Activated naive CD8-positive, alpha-beta T cell (primary cell): ENCODE measurements around the gene HIPK2.

Source experiments
- H3K27ac Mint-ChIP-seq: one replicate; pipeline ENCODE4 v1.8.0; 2021; ENCODE audit warnings: mixed read lengths
- H3K27me3 Mint-ChIP-seq: one replicate; pipeline ENCODE4 v1.8.0; 2021; ENCODE audit warnings: mixed read lengths
- H3K36me3 Mint-ChIP-seq: one replicate; pipeline ENCODE4 v1.8.0; 2021; ENCODE audit warnings: mixed read lengths
- H3K4me1 Mint-ChIP-seq: one replicate; pipeline ENCODE4 v1.8.0; 2021; ENCODE audit warnings: low read depth, mixed read lengths
- H3K4me3 Mint-ChIP-seq: one replicate; pipeline ENCODE4 v1.8.0; 2021; ENCODE audit warnings: mild to moderate bottlenecking, mixed read lengths
- H3K9me3 Mint-ChIP-seq: one replicate; pipeline ENCODE4 v1.8.0; 2021; ENCODE audit warnings: low read depth, mixed read lengths

HIPK2 gene

GRCh38 chr7:139666501-139666900 is 111.3 kb downstream of the HIPK2 start:
- Mint-ChIP-seq H3K36me3 (peaks cover 3% of the 10 kb centered on the region), H3K4me1 (peaks cover 35% of the 10 kb centered on the region), H3K27ac (no peak overlapping the region), H3K9me3 (no peaks in the 10 kb centered on the region), H3K27me3 (no peaks in the 10 kb centered on the region), H3K4me3 (no peak overlapping the region)

- Mint-ChIP-seq H3K36me3 (peaks cover 6% of the 10 kb centered on the region), H3K4me3 (no peak overlapping the region), H3K27ac (no peak overlapping the region), H3K9me3 (no peaks in the 10 kb centered on the region), H3K4me1 (peaks cover 32% of the 10 kb centered on the region), H3K27me3 (no peaks in the 10 kb centered on the region)
Measured at GRCh38 chr7:139664434-139664833, 113.4 kb downstream of the HIPK2 start.

- no peak overlapping the region for H3K4me3 Mint-ChIP-seq
- peaks cover 6% of the 10 kb centered on the region for H3K36me3 Mint-ChIP-seq
- peaks cover 25% of the 10 kb centered on the region for H3K4me1 Mint-ChIP-seq
- no peaks in the 10 kb centered on the region for H3K27me3 Mint-ChIP-seq
- no peaks in the 10 kb centered on the region for H3K9me3 Mint-ChIP-seq
- no peak overlapping the region for H3K27ac Mint-ChIP-seq
Measured at GRCh38 chr7:139663608-139664177, 114.1 kb downstream of the HIPK2 start.

- Mint-ChIP-seq H3K4me1 (peaks cover 27% of the 10 kb centered on the region), H3K27ac (no peak overlapping the region), H3K9me3 (no peaks in the 10 kb centered on the region), H3K4me3 (no peak overlapping the region), H3K36me3 (peaks cover 7% of the 10 kb centered on the region), H3K27me3 (no peaks in the 10 kb centered on the region)
Measured at GRCh38 chr7:139661903-139662302, 115.9 kb downstream of the HIPK2 start.

- H3K9me3 Mint-ChIP-seq, result no peaks in the 10 kb centered on the region
- H3K4me1 Mint-ChIP-seq, result peaks cover 27% of the 10 kb centered on the region
- H3K4me3 Mint-ChIP-seq, result no peak overlapping the region
Measured at GRCh38 chr7:139661043-139661440, 116.8 kb downstream of the HIPK2 start.

GRCh38 chr7:139660317-139661042 is 117.3 kb downstream of the HIPK2 start:
- no peaks in the 10 kb centered on the region for H3K27me3 Mint-ChIP-seq
- H3K36me3 Mint-ChIP-seq, result peaks cover 15% of the 10 kb centered on the region
- H3K4me1 Mint-ChIP-seq, result peaks cover 27% of the 10 kb centered on the region
- H3K9me3 Mint-ChIP-seq, result no peaks in the 10 kb centered on the region
- H3K4me3 Mint-ChIP-seq, result no peak overlapping the region
- H3K27ac Mint-ChIP-seq, result no peak overlapping the region

More at GRCh38 chr7:139661043-139661440, 116.8 kb downstream of the HIPK2 start:
- Mint-ChIP-seq H3K36me3 (peaks cover 14% of the 10 kb centered on the region), H3K27me3 (no peaks in the 10 kb centered on the region), H3K27ac (no peak overlapping the region)

- H3K36me3 Mint-ChIP-seq, result peaks cover 16% of the 10 kb centered on the region
- H3K4me1 Mint-ChIP-seq, result peaks cover 27% of the 10 kb centered on the region
- H3K4me3 Mint-ChIP-seq, result no peak overlapping the region
- H3K9me3 Mint-ChIP-seq, result no peaks in the 10 kb centered on the region
- H3K27me3 Mint-ChIP-seq, result no peaks in the 10 kb centered on the region
- no peak overlapping the region for H3K27ac Mint-ChIP-seq
Measured at GRCh38 chr7:139659922-139660316, 117.9 kb downstream of the HIPK2 start.

- Mint-ChIP-seq H3K4me1 (peaks cover 27% of the 10 kb centered on the region), H3K4me3 (no peak overlapping the region), H3K9me3 (no peaks in the 10 kb centered on the region), H3K27me3 (no peaks in the 10 kb centered on the region), H3K27ac (peak overlapping the region; percentile 7), H3K36me3 (peaks cover 18% of the 10 kb centered on the region)
Measured at GRCh38 chr7:139658908-139659675, 118.7 kb downstream of the HIPK2 start.

GRCh38 chr7:139658296-139658695 is 119.5 kb downstream of the HIPK2 start:
- no peak overlapping the region for H3K27ac Mint-ChIP-seq
- no peak overlapping the region for H3K4me3 Mint-ChIP-seq
- H3K9me3 Mint-ChIP-seq, result no peaks in the 10 kb centered on the region
- H3K4me1 Mint-ChIP-seq, result peaks cover 25% of the 10 kb centered on the region
- no peaks in the 10 kb centered on the region for H3K27me3 Mint-ChIP-seq
- H3K36me3 Mint-ChIP-seq, result peaks cover 18% of the 10 kb centered on the region

GRCh38 chr7:139657725-139658124 is 120.1 kb downstream of the HIPK2 start:
- H3K36me3 Mint-ChIP-seq, result peaks cover 18% of the 10 kb centered on the region
- no peak overlapping the region for H3K27ac Mint-ChIP-seq
- no peaks in the 10 kb centered on the region for H3K9me3 Mint-ChIP-seq
- peaks cover 20% of the 10 kb centered on the region for H3K4me1 Mint-ChIP-seq
- no peaks in the 10 kb centered on the region for H3K27me3 Mint-ChIP-seq
- no peak overlapping the region for H3K4me3 Mint-ChIP-seq

- H3K4me3 Mint-ChIP-seq, result no peak overlapping the region
- peaks cover 14% of the 10 kb centered on the region for H3K4me1 Mint-ChIP-seq
- no peaks in the 10 kb centered on the region for H3K9me3 Mint-ChIP-seq
- peak overlapping the region; percentile 14 for H3K27ac Mint-ChIP-seq
- peaks cover 14% of the 10 kb centered on the region for H3K36me3 Mint-ChIP-seq
- H3K27me3 Mint-ChIP-seq, result no peaks in the 10 kb centered on the region
Measured at GRCh38 chr7:139656387-139656786, 121.4 kb downstream of the HIPK2 start.

GRCh38 chr7:139655305-139655704 is 122.5 kb downstream of the HIPK2 start:
- Mint-ChIP-seq H3K36me3 (peaks cover 12% of the 10 kb centered on the region), H3K4me3 (no peak overlapping the region), H3K27me3 (no peaks in the 10 kb centered on the region), H3K27ac (no peak overlapping the region), H3K4me1 (peaks cover 11% of the 10 kb centered on the region), H3K9me3 (no peaks in the 10 kb centered on the region)

GRCh38 chr7:139654276-139655181 is 123.3 kb downstream of the HIPK2 start:
- Mint-ChIP-seq H3K27ac (peak overlapping the region; percentile 16), H3K4me1 (peaks cover 13% of the 10 kb centered on the region), H3K4me3 (no peak overlapping the region), H3K36me3 (peaks cover 12% of the 10 kb centered on the region), H3K9me3 (no peaks in the 10 kb centered on the region), H3K27me3 (no peaks in the 10 kb centered on the region)

GRCh38 chr7:139651914-139652313 is 125.9 kb downstream of the HIPK2 start:
- H3K36me3 Mint-ChIP-seq, result peaks cover 10% of the 10 kb centered on the region
- peaks cover 33% of the 10 kb centered on the region for H3K4me1 Mint-ChIP-seq
- H3K9me3 Mint-ChIP-seq, result no peaks in the 10 kb centered on the region
- H3K27me3 Mint-ChIP-seq, result no peaks in the 10 kb centered on the region
- no peak overlapping the region for H3K27ac Mint-ChIP-seq
- no peak overlapping the region for H3K4me3 Mint-ChIP-seq
